Ammon's horn (tissue), 1 donor: ENCODE data around the gene RAD23A.
A peak's percentile ranks its signal among the peaks of the same experiment; 100 is the strongest.

Experiments
- DNase-seq: peaks from one replicate; pipeline ENCODE4 v3.0.0-alpha.2; 2016; ENCODE audit warnings: low spot score

RAD23A gene

GRCh38 chr19:12984683-12985048 lies 39.0 kb downstream of the RAD23A start:
- DNase-seq = peak; percentile 69

- peak; percentile 95 for DNase-seq
These were observed 39.6 kb downstream of the RAD23A start for GRCh38 chr19:12985049-12985776.

- DNase-seq = no peak
These were observed 41.1 kb downstream of the RAD23A start for GRCh38 chr19:12986726-12987125.

- DNase-seq = no peak
These were observed 41.5 kb downstream of the RAD23A start for GRCh38 chr19:12987190-12987589.

GRCh38 chr19:12987781-12988180 lies 42.1 kb downstream of the RAD23A start:
- no peak for DNase-seq

GRCh38 chr19:12990431-12990830 lies 44.8 kb downstream of the RAD23A start:
- no peak for DNase-seq

GRCh38 chr19:12990853-12991252 lies 45.2 kb downstream of the RAD23A start:
- no peak for DNase-seq

- DNase-seq = no peak
These were observed 45.6 kb downstream of the RAD23A start for GRCh38 chr19:12991296-12991695.

- no peak for DNase-seq
These were observed 47.1 kb downstream of the RAD23A start for GRCh38 chr19:12992729-12993128.

- DNase-seq = no peak
These were observed 47.9 kb downstream of the RAD23A start for GRCh38 chr19:12993562-12993961.

GRCh38 chr19:12994701-12995595 lies 49.3 kb downstream of the RAD23A start, which contains the start of gene NFIX:
NFIX (plus strand) TSS chr19:12995475; CDS start chr19:12995838, 363 bp downstream.
- DNase-seq = no peak

GRCh38 chr19:12995596-12996405 lies 50.1 kb downstream of the RAD23A start:
- DNase-seq = no peak

- DNase-seq = no peak
These were observed 50.9 kb downstream of the RAD23A start for GRCh38 chr19:12996406-12997094.

- no peak for DNase-seq
These were observed 51.7 kb downstream of the RAD23A start for GRCh38 chr19:12997179-12997966.

GRCh38 chr19:12997967-12998940 lies 52.6 kb downstream of the RAD23A start:
- DNase-seq = no peak

- no peak for DNase-seq
These were observed 55.5 kb downstream of the RAD23A start for GRCh38 chr19:13001166-13001501.

GRCh38 chr19:13001502-13002165 lies 56.0 kb downstream of the RAD23A start:
- DNase-seq = peak; percentile 89

- DNase-seq = peak; percentile 96
These were observed 56.7 kb downstream of the RAD23A start for GRCh38 chr19:13002166-13002898.
